Measurements from ENCODE around the gene RAB8A.
"Not testable (repeated sequence)": the region's sequence is repeated elsewhere in the genome, so short reads cannot be mapped to it uniquely, and the experiment has no call there.

Gene RAB8A

GRCh38 chr19:16078759-16079707 is 32.7 kb upstream of the RAB8A start:
- peak; percentile 96 for DNase-seq (ENCODE audit: low read depth)

DNA sequence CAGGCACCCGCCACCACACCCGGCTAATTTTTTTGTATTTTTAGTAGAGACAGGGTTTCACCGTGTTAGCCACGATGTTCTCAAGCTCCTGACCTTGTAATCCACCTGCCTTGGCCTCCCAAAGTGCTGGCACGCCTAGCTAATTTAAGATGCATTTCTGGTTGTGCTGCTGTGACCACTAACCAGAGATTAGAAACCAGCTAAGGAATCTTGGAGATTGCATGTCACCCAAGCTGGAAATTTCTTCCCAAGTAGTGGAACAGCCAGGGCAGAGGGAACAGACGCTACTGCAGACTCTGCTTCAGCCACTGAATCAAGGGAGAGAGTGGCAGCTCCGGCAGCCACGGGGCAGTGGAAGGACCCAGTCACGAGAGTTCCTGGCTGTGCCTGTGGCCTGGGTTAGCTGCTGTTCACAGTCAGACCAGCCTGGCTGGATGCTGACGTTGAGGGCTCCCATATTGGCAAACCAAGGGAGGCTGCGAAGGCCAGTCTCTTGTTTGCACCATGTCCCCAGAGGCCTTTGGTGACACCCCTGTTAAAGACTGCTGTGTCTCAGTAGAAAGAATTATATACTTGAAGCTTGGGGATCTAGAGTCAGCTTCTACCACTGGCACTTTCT is 27.5 kb upstream of the RAB8A start:
- no peak for DNase-seq (ENCODE audit: low read depth)

DNA sequence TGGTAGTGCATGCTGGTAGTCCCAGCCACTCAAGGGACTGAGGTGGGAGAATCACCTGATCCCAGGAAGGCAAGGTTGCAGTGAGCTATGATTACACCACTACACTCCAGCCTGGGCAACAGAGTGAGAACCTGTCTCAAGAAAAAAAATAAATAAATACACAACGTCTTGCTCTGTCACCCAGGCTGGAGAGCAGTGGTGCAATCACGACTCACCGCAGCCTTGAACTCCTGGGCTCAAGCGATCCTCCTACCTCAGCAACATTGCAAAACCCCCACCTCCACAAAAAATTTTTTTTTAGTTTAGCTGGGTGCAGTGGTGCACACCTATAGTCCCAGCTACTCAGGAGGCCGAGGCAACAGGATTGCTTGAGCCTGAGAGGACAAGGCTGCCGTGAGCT is 26.6 kb upstream of the RAB8A start:
- no peak for DNase-seq (ENCODE audit: low read depth)

DNA sequence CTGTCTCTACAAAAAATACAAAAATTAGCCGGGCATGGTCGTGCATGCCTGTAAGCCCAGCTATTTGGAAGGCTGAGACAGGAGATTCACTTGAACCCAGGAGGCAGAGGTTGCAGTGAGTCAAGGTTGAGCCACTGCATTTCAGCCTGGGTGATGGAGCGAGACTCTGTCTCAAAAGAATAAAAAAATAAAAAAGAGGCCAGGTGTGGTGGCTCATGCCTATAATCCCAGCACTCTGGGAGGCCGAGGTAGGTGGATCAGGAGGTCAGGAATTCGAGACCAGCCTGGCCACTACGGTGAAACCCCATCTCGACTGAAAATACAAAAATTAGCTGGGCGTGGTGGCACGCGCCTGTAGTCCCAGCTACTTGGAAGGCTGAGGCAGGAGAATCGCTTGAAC is 24.3 kb upstream of the RAB8A start:
- DNase-seq (ENCODE audit: low read depth), result not testable (repeated sequence)

- no peak for DNase-seq (ENCODE audit: low read depth)
Observed at GRCh38 chr19:16087940-16088339, 23.7 kb upstream of the RAB8A start.

- DNase-seq (ENCODE audit: low read depth), result no peak
Observed at GRCh38 chr19:16088351-16089009, 23.2 kb upstream of the RAB8A start.

GRCh38 chr19:16089010-16089846 is 22.5 kb upstream of the RAB8A start:
- DNase-seq (ENCODE audit: low read depth), result no peak

GRCh38 chr19:16091546-16092475 is 19.9 kb upstream of the RAB8A start:
- DNase-seq (ENCODE audit: low read depth), result no peak

GRCh38 chr19:16094360-16095070 is 17.2 kb upstream of the RAB8A start:
- DNase-seq (ENCODE audit: low read depth), result no peak

GRCh38 chr19:16095071-16095571 is 16.6 kb upstream of the RAB8A start:
- no peak for DNase-seq (ENCODE audit: low read depth)

DNA sequence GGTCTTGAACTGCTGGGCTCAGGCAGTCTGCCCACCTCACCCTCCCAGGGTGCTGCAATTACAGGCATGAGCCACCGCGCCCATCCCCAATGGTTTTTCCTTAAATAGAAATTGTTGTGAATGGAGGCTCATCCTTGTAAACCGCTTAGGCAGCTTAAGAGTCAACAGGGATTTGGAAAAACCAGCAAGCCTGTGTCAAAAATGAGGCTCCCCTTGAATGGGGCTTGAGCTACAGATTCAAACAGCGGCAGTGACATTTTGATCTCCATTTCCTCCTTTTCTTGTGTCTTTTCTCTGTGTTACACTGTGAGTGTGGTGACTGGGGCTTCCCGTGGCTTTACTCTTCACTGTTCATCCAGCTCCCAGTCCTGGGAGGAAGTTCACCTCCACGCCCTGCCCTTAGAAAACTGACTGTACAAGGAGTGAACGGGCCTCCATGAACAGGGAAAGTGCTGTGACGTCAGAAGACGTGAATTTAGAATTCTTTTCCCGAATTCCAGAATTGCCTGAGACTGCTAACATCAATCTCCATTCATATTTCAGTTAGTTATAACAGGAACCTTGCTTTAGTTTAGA is 15.3 kb upstream of the RAB8A start:
- DNase-seq (ENCODE audit: low read depth), result no peak

- no peak for DNase-seq (ENCODE audit: low read depth)
Observed at GRCh38 chr19:16098416-16098768, 13.3 kb upstream of the RAB8A start.

DNA sequence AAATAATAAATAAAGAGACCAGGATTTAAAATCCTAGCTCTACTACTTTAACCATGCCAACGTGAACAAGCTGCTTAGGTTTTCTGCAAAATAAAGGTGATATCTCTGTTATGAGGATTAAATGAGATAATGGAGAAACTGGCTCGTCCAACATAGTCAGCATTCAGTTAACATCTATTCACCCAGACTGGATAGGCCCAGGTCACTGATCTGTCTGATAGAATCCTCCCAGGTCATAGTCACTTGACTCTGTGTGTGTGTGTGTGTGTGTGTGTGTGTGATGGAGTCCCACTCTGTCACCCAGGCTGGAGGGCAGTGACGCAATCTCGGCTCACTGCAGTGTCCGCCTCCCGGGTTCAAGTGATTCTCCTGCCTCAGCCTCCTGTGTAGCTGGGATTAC is 12.9 kb upstream of the RAB8A start:
- DNase-seq (ENCODE audit: low read depth), result no peak

GRCh38 chr19:16099314-16099965 is 12.2 kb upstream of the RAB8A start:
- DNase-seq (ENCODE audit: low read depth), result not testable (repeated sequence)

GRCh38 chr19:16100524-16100923 is 11.2 kb upstream of the RAB8A start:
- no peak for DNase-seq (ENCODE audit: low read depth)

GRCh38 chr19:16104722-16105121 is 7.0 kb upstream of the RAB8A start:
- no peak for DNase-seq (ENCODE audit: low read depth)

GRCh38 chr19:16106121-16106520 is 5.6 kb upstream of the RAB8A start:
- DNase-seq (ENCODE audit: low read depth), result peak; percentile 20

DNA sequence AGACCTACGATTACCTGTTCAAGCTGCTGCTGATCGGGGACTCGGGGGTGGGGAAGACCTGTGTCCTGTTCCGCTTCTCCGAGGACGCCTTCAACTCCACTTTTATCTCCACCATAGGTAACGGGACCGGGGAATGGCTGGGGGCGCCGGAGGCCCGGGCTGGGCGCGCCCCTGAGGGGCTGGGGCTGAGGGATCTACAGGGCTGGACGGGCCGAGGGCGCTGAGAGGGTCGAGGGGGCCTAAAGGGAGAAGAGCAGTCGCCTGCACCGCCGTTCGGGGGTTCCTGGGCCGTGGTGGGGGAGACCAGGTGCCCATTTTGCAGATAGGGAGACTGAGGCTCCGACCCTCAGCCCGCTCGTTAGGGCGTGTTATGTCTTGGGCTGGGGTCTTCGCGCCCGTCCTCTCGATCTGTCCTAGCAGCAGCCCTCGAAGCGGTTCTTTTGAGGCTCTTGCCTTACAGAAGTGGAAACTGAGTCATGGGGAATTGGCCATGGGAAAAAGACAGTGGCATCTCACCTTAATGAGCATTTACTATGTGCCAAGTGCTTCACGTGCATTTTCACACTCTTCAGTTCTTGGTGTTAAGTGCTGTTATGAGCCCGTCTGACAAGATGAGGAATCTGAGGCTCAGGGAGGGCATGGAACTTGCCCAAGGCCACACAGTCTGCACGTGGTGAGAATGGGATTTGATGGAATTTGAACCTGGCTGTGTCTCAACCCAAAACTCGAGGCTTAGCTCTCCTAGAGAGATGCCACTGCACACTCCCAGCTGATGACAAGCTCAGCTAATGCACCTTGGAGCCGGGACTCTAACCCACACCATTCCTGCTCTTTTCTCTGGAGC is 442 bp downstream of the RAB8A start:
- no peak for DNase-seq (ENCODE audit: low read depth)

All from GM04503 (cell line).